T-helper 1 cell treated with Interleukin-12 subunit alpha and Interleukin-12 subunit beta and Interleukin-4 antibody, amounts not matched to agents 30 μg/mL and 1 μg/mL, for 36 hours (primary cell): ENCODE data around the gene ACAD9.

Experiments
- H3K27ac Mint-ChIP-seq: one replicate; pipeline ENCODE4 v1.8.0; 2021; ENCODE audit warnings: mild to moderate bottlenecking, mixed read lengths
- H3K27me3 Mint-ChIP-seq: one replicate; pipeline ENCODE4 v1.8.0; 2021; ENCODE audit warnings: low read depth, mixed read lengths
- H3K36me3 Mint-ChIP-seq: one replicate; pipeline ENCODE4 v1.8.0; 2021; ENCODE audit warnings: low read depth, mixed read lengths
- H3K4me1 Mint-ChIP-seq: one replicate; pipeline ENCODE4 v1.8.0; 2021; ENCODE audit warnings: low read depth, mixed read lengths
- H3K4me3 Mint-ChIP-seq: one replicate; pipeline ENCODE4 v1.8.0; 2021; ENCODE audit warnings: mild to moderate bottlenecking, moderate library complexity, mixed read lengths
- H3K9me3 Mint-ChIP-seq: one replicate; pipeline ENCODE4 v1.8.0; 2021; ENCODE audit warnings: mixed read lengths

Gene ACAD9

GRCh38 chr3:128956440-128956839 lies 77.0 kb downstream of the ACAD9 start:
- Mint-ChIP-seq H3K4me1 (no peaks in the 10 kb centered on the region), H3K27ac (no peak overlapping the region), H3K9me3 (no peaks in the 10 kb centered on the region), H3K4me3 (no peak overlapping the region), H3K36me3 (no peaks in the 10 kb centered on the region), H3K27me3 (peaks cover 11% of the 10 kb centered on the region)
